ENCODE results near the gene MRLN. TPM values are rescaled to one million over a fixed set of nuclear protein-coding genes. Genes with fewer than 3 reads are reported as not detected.
"Not testable (repeated sequence)": the region's sequence is repeated elsewhere in the genome, so short reads cannot be mapped to it uniquely, and the experiment has no call there.

MRLN gene
- polyA plus RNA-seq (ENCODE audit: insufficient read length in 4 of 4): under 1 TPM; 0.44 to 0.90 (median 0.64) TPM

- no peak for DNase-seq (ENCODE audit: low read depth in 4 of 4, low spot score in 2 of 4)
Observed at GRCh38 chr10:59753267-59753666, at the start of gene MRLN. TSS of gene MRLN (minus strand) at chr10:59753455.

DNA sequence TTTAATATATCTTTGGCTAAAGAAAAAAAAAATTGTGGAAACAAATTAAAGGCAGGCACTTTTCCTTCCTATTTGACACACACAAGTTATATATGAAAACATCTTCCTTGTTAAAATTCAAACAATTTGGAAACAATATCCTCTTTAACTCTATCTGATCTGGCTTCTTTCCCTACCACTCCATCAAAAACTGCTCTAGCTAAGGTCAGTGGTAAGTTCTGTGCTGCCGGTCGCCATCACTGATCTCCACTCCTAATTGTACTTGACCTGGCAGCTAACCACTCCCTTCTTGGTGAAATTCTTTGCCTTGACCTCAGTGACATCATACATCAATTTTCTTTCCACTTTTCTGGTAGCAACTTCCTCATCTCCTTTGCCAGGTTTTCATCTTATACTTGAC is 47.9 kb upstream of the MRLN start:
- DNase-seq (ENCODE audit: low read depth in 4 of 4, low spot score in 2 of 4): no peak

GRCh38 chr10:59799421-59799820 is 46.2 kb upstream of the MRLN start:
- no peak for DNase-seq (ENCODE audit: low read depth in 4 of 4, low spot score in 2 of 4)

GRCh38 chr10:59793919-59794318 is 40.7 kb upstream of the MRLN start:
- no peak for DNase-seq (ENCODE audit: low read depth in 4 of 4, low spot score in 2 of 4)

DNA sequence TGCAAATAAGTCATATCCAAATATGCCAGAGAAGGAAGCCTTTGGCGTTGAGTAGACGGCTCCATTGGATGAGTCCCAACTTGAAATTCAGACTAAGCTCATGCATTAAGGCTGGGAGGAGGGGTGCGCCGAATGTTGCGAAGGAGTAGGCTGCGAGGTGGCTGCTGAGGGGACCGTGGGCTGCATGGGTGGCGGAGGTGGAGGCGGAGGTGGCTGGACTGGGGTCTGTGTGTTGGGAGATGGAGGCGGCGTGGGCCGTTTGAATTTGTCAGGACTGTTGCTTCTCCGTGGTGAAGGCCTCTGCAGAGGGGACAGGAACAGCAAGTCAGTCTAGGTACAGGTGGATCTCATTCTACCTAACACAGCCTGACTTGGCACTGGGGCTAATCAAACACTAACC is 39.6 kb upstream of the MRLN start:
- DNase-seq (ENCODE audit: low read depth in 4 of 4, low spot score in 2 of 4): no peak

DNA sequence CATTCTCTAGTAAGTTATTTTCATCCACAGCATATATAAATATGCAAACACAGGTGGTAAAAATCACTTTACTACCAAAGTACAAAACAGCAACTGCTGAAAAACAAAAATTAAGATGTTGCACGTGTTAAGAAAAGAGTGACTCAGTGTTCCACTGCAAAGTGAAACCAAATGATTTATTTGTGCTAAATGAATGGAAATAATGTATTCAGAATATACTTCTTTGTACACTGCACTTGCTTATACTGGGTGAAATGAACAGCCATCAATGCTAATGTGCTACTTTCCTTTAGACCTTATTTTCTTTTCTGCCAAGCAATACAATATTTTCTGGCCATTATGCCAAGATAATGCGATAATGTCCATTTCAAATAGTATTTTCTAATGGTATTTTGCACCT is 38.3 kb upstream of the MRLN start:
- no peak for DNase-seq (ENCODE audit: low read depth in 4 of 4, low spot score in 2 of 4)

DNA sequence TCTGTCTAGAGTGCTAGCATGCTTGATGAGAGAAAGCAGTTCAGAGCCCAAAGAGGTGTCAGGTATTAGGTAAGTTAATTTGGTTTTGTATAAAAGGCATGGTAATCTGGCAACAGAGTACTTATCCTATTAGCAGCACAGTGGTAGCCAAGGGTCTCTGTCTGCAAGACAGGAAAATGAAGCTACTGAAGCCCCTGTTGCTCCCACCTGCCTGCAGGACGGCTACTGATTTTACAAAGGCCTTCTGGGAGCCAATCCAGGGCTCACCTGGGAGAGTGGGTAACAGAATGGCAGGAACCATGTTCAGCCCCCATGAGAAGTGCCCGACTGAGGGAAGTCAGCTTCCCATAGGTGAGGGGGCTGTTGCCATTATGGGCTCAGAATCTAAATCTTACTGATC is 36.8 kb upstream of the MRLN start:
- not testable (repeated sequence) for DNase-seq (ENCODE audit: low read depth in 4 of 4, low spot score in 2 of 4)

GRCh38 chr10:59788914-59789313 is 35.7 kb upstream of the MRLN start:
- DNase-seq (ENCODE audit: low read depth in 4 of 4, low spot score in 2 of 4): not testable (repeated sequence)

DNA sequence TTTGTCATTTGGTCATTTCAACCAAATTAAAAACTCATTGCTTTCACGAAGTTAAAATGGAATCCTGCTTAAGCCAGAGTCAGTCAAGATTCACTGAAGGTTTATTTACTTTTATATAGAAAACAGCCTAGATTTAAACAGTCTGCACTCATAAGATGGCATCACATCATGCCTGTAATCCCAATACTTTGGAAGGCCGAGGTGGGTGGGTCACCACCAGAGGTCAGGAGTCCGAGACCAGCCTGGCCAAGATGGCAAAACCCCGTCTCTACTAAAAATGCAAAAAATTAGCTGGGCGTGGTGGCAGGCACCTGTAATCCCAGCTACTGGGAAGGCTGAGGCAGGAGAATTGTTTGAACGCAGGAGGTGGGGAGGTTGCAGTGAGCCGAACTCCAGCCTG is 33.8 kb upstream of the MRLN start:
- DNase-seq (ENCODE audit: low read depth in 4 of 4, low spot score in 2 of 4): not testable (repeated sequence)

DNA sequence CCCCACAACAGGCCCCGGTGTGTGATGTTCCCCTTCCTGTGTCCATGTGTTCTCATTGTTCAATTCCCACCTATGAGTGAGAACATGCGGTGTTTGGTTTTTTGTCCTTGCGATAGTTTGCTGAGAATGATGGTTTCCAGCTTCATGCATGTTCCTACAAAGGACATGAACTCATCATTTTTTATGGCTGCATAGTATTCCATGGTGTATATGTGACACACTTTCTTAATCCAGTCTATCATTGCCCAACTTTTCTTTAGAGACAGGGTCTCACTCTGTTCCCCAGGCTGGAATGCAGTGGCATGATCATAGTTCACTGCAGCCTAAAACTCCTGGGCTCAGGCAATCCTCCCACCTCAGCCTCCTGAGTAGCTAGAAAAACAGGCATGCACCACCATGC is 32.2 kb upstream of the MRLN start:
- not testable (repeated sequence) for DNase-seq (ENCODE audit: low read depth in 4 of 4, low spot score in 2 of 4)

GRCh38 chr10:59781511-59781910 is 28.3 kb upstream of the MRLN start:
- no peak for DNase-seq (ENCODE audit: low read depth in 4 of 4, low spot score in 2 of 4)

GRCh38 chr10:59779756-59780533 is 26.7 kb upstream of the MRLN start:
- DNase-seq (ENCODE audit: low read depth in 4 of 4, low spot score in 2 of 4): no peak

GRCh38 chr10:59774451-59774850 is 21.2 kb upstream of the MRLN start:
- no peak for DNase-seq (ENCODE audit: low read depth in 4 of 4, low spot score in 2 of 4)

DNA sequence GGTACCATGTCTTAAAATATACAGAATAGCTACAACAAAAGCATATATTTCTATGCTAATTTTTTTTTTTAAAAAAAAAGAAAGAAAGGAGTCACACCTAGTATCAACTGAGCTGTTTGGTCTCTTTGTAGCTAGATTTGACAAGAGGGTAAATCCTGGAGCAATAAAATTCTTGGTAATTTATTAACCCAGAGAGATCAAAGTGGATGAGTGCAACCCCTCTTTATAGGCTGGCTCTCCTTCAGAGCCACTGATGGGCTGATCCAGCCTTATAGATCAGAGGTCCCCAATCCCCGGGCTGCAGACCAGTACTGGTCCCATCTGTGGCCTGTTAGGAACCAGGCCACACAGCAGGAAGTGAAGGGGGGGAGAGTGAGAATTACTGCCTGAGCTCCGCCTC is 19.8 kb upstream of the MRLN start:
- no peak for DNase-seq (ENCODE audit: low read depth in 4 of 4, low spot score in 2 of 4)

GRCh38 chr10:59771162-59771807 is 18.0 kb upstream of the MRLN start:
- DNase-seq (ENCODE audit: low read depth in 4 of 4, low spot score in 2 of 4): no peak

GRCh38 chr10:59770689-59771088 is 17.4 kb upstream of the MRLN start:
- no peak for DNase-seq (ENCODE audit: low read depth in 4 of 4, low spot score in 2 of 4)

GRCh38 chr10:59762505-59762904 is 9.2 kb upstream of the MRLN start:
- DNase-seq (ENCODE audit: low read depth in 4 of 4, low spot score in 2 of 4): no peak

DNA sequence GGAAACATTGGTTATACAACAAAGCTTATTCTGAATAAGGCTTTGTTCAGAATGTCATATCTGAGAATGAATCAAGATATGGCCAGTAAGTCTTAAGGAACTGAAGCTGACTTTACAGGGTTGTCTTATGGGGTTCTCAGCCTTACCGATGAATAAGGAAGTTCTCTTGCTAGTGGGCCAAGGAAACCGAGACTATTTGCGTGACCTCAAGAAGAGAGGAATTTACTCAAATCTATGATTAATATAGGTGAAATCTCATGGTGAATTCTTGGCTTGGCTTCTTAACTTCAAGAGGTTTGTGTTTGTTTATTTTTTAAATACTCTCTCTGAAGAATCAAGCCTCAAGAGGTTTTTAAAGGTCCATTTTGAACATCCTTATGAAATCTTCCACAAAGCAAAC is 4.7 kb upstream of the MRLN start:
- no peak for DNase-seq (ENCODE audit: low read depth in 4 of 4, low spot score in 2 of 4)

DNA sequence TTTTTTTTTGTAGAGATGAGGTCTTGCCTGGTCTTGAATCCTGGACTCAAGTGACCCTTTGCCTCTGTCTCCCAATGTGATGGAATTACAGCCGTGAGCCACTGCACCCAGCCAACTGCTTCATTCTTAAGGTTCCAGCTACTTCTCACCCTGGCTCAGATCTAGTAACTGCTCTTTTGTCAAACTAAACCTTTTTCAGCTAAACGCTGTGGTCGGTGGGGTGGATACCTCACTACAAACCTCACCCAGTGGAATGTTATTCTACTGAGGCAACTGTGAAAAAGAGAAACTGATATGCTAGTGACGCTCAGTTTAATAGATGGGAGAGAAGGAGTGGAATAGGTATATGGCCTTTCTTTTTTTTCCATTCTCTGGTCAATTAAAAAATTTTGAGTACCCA is 1.7 kb upstream of the MRLN start:
- DNase-seq (ENCODE audit: low read depth in 4 of 4, low spot score in 2 of 4): no peak

- no peak for DNase-seq (ENCODE audit: low read depth in 4 of 4, low spot score in 2 of 4)
Observed at GRCh38 chr10:59752278-59752940, 846 bp downstream of the MRLN start.

DNA sequence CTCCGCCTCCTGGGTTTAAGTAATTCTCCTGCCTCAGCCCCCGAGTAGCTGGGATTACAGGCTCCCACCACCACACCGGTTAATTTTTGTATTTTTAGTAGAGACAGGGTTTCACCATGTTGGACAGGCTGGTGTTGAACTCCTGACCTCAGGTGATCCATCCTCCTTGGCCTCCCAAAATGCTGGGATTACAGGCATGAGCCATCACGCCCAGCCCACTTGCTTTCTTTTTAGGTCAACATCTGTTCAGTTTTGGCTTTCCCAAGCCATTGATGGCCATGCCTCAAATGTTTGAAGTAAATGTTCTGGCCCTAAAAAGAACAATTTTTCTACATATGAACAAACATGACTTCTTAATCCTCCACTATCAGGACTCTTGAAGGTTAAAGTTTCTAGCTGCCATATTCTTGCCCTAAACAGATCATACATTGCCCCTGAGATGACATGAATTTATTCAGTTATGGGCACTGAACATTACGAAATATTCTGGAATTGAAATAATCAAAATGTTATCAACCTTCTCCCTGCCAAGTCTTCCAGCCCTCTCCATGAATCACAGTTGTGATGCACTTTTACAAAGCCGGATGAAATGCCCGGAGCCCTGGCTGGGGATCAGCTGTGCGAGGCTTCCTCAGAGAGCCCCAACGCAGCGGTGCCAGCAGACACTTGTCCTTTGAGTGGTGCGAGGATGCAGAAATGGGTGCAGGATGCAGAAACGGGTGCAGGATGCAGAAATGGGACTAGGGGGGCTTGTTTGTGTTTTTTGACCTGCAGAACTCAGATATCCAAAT is 2.9 kb downstream of the MRLN start:
- DNase-seq (ENCODE audit: low read depth in 4 of 4, low spot score in 2 of 4): no peak
